BE2C (cell line): Measurements from ENCODE around the gene MARS1.

Experiments
- DNase-seq: peaks from one replicate; pipeline ENCODE4 v3.0.0-alpha.2; 2020
- H3K27me3 ChIP-seq: fragments of 250-450 bp; sonication (Bioruptor Pico); 2 replicates; pipeline ENCODE4 v1.5.1; 2020; ENCODE audit warnings: mild to moderate bottlenecking
- H3K36me3 ChIP-seq: fragments of 250-450 bp; sonication (Bioruptor Pico); 2 replicates; pipeline ENCODE4 v1.5.1; 2020; ENCODE audit warnings: mild to moderate bottlenecking
- H3K4me1 ChIP-seq: fragments of 250-450 bp; sonication (Bioruptor Pico); 2 replicates; pipeline ENCODE4 v1.5.1; 2020
- H3K4me3 ChIP-seq: 2 replicates; pipeline ENCODE4 v1.5.1; 2011; ENCODE audit warnings: low read depth, low read length
- H3K9me3 ChIP-seq: fragments of 250-450 bp; sonication (Bioruptor Pico); 2 replicates; pipeline ENCODE4 v1.5.1; 2020
- CTCF ChIP-seq: IDR thresholded peaks from 2 replicates; pipeline ENCODE4 v1.5.1; 2012; ENCODE audit warnings: mild to moderate bottlenecking, low read depth, low read length

The MARS1 gene

GRCh38 chr12:57452937-57453509 lies 34.8 kb upstream of the MARS1 start:
- H3K4me3 ChIP-seq: no peak overlapping the region
- DNase-seq: peak; percentile 90
- H3K27me3 ChIP-seq: no peaks in the 10 kb centered on the region
- H3K4me1 ChIP-seq: peaks cover 6% of the 10 kb centered on the region
- TF ChIP-seq CTCF: peak; percentile 99
- H3K36me3 ChIP-seq: no peaks in the 10 kb centered on the region
- H3K9me3 ChIP-seq: no peaks in the 10 kb centered on the region

- H3K4me1 ChIP-seq: peaks cover 6% of the 10 kb centered on the region
- no peaks in the 10 kb centered on the region for H3K36me3 ChIP-seq
- no peak overlapping the region for H3K4me3 ChIP-seq
- H3K9me3 ChIP-seq: no peaks in the 10 kb centered on the region
- H3K27me3 ChIP-seq: no peaks in the 10 kb centered on the region
- no peak for DNase-seq
- no peak for TF ChIP-seq CTCF
Observed at GRCh38 chr12:57454213-57454565, 33.7 kb upstream of the MARS1 start.

- Histone ChIP-seq H3K4me1 (peaks cover 6% of the 10 kb centered on the region), H3K27me3 (no peaks in the 10 kb centered on the region), H3K9me3 (no peaks in the 10 kb centered on the region), H3K36me3 (no peaks in the 10 kb centered on the region), H3K4me3 (peak within 1 kb of the TSS; percentile 44)
- no peak for DNase-seq
- TF ChIP-seq CTCF: no peak
Observed at GRCh38 chr12:57454566-57455373, 33.1 kb upstream of the MARS1 start, which contains the start of gene INHBE. Gene INHBE, plus strand, starts transcription at chr12:57455307. Its CDS starts 230 bp downstream, at chr12:57455537.

GRCh38 chr12:57455374-57456144 lies 32.3 kb upstream of the MARS1 start:
- no peak for DNase-seq
- peaks cover 6% of the 10 kb centered on the region for H3K4me1 ChIP-seq
- H3K36me3 ChIP-seq: no peaks in the 10 kb centered on the region
- H3K9me3 ChIP-seq: no peaks in the 10 kb centered on the region
- H3K27me3 ChIP-seq: no peaks in the 10 kb centered on the region; the same call in 1 of the 2 replicates
- no peak for TF ChIP-seq CTCF
- H3K4me3 ChIP-seq: peak overlapping the region; percentile 44

GRCh38 chr12:57456145-57456700 lies 31.6 kb upstream of the MARS1 start:
- no peaks in the 10 kb centered on the region for H3K36me3 ChIP-seq
- H3K4me3 ChIP-seq: peak overlapping the region; percentile 44
- peak; percentile 70 for DNase-seq
- peaks cover 6% of the 10 kb centered on the region for H3K27me3 ChIP-seq
- peaks cover 9% of the 10 kb centered on the region for H3K4me1 ChIP-seq
- H3K9me3 ChIP-seq: no peaks in the 10 kb centered on the region
- peak; percentile 88 for TF ChIP-seq CTCF
